ENCODE measurements around the gene TXNIP.

DNA sequence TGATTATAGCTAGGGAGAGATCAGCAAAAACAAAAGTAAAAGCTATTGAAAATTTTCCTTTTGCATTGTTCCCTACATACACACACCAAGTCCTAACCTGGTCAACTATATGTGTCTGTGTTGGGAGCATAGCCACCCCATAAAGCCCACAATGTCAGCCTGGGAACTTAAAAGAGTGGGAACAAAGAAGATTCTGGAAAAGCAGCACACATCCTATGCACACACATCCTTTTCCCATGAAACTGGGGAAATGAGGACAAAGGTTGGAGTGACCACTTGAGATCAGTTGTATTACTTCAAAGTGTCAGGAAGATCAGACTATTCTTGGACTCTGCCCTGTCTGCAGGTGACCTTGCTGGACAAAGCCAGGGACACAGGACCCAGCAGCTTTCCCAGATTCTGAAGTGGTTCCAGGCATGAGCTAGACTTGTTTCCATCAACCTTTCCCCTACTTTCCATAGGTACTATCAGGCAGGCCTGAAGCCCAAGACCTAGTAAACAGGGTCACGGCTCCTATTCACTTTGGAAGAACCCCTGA lies 15.9 kb downstream of the TXNIP start:
- TF ChIP-seq CSDC2 (CRISPR knock-in tag; IDR thresholded peaks at IDR 0.05) = no peak
- TF ChIP-seq, protein P1, sequence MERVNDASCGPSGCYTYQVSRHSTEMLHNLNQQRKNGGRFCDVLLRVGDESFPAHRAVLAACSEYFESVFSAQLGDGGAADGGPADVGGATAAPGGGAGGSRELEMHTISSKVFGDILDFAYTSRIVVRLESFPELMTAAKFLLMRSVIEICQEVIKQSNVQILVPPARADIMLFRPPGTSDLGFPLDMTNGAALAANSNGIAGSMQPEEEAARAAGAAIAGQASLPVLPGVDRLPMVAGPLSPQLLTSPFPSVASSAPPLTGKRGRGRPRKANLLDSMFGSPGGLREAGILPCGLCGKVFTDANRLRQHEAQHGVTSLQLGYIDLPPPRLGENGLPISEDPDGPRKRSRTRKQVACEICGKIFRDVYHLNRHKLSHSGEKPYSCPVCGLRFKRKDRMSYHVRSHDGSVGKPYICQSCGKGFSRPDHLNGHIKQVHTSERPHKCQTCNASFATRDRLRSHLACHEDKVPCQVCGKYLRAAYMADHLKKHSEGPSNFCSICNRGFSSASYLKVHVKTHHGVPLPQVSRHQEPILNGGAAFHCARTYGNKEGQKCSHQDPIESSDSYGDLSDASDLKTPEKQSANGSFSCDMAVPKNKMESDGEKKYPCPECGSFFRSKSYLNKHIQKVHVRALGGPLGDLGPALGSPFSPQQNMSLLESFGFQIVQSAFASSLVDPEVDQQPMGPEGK (CRISPR knock-in tag; IDR thresholded peaks at IDR 0.05; ENCODE audit: borderline replicate concordance) = no peak
- no peak for TF ChIP-seq ZFP30 (CRISPR knock-in tag; IDR thresholded peaks at IDR 0.05)
- TF ChIP-seq ZC3H10 (CRISPR knock-in tag; IDR thresholded peaks at IDR 0.05) = no peak
- TF ChIP-seq BACH2 (CRISPR knock-in tag; IDR thresholded peaks at IDR 0.05; ENCODE audit: borderline replicate concordance) = no peak
- TF ChIP-seq CSRNP3 (CRISPR knock-in tag; IDR thresholded peaks at IDR 0.05) = no peak
- no peak for TF ChIP-seq POU6F1 (CRISPR knock-in tag; IDR thresholded peaks at IDR 0.05; ENCODE audit: borderline replicate concordance, low read depth)
- no peak for TF ChIP-seq ZNF565 (CRISPR knock-in tag; conservative IDR thresholded peaks at IDR 0.05; ENCODE audit: low read depth)
- TF ChIP-seq, protein P2, sequence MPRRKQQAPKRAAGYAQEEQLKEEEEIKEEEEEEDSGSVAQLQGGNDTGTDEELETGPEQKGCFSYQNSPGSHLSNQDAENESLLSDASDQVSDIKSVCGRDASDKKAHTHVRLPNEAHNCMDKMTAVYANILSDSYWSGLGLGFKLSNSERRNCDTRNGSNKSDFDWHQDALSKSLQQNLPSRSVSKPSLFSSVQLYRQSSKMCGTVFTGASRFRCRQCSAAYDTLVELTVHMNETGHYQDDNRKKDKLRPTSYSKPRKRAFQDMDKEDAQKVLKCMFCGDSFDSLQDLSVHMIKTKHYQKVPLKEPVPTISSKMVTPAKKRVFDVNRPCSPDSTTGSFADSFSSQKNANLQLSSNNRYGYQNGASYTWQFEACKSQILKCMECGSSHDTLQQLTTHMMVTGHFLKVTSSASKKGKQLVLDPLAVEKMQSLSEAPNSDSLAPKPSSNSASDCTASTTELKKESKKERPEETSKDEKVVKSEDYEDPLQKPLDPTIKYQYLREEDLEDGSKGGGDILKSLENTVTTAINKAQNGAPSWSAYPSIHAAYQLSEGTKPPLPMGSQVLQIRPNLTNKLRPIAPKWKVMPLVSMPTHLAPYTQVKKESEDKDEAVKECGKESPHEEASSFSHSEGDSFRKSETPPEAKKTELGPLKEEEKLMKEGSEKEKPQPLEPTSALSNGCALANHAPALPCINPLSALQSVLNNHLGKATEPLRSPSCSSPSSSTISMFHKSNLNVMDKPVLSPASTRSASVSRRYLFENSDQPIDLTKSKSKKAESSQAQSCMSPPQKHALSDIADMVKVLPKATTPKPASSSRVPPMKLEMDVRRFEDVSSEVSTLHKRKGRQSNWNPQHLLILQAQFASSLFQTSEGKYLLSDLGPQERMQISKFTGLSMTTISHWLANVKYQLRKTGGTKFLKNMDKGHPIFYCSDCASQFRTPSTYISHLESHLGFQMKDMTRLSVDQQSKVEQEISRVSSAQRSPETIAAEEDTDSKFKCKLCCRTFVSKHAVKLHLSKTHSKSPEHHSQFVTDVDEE (CRISPR knock-in tag; IDR thresholded peaks at IDR 0.05) = no peak
- TF ChIP-seq, protein P3, sequence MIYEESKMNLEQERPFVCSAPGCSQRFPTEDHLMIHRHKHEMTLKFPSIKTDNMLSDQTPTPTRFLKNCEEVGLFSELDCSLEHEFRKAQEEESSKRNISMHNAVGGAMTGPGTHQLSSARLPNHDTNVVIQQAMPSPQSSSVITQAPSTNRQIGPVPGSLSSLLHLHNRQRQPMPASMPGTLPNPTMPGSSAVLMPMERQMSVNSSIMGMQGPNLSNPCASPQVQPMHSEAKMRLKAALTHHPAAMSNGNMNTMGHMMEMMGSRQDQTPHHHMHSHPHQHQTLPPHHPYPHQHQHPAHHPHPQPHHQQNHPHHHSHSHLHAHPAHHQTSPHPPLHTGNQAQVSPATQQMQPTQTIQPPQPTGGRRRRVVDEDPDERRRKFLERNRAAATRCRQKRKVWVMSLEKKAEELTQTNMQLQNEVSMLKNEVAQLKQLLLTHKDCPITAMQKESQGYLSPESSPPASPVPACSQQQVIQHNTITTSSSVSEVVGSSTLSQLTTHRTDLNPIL (CRISPR knock-in tag; IDR thresholded peaks at IDR 0.05; ENCODE audit: low read depth) = no peak
- no peak for TF ChIP-seq ARNTL (CRISPR knock-in tag; IDR thresholded peaks at IDR 0.05; ENCODE audit: borderline replicate concordance, low read depth)
- no peak for TF ChIP-seq TOX (CRISPR knock-in tag; IDR thresholded peaks at IDR 0.05; ENCODE audit: borderline replicate concordance)

Measured in SK-N-SH treated with all-trans-retinoic acid at 6 μM for 48 hours (cell line).